Endothelial cell (in vitro differentiated cells): ENCODE results near the gene TFAP2B. TPM values are rescaled to one million over a fixed set of nuclear protein-coding genes. Genes with fewer than 3 reads are reported as not detected.

Experiments used
- DNase-seq: peaks from one replicate; pipeline ENCODE4 v3.0.0; 2021; ENCODE audit warnings: low spot score
- H3K27ac Mint-ChIP-seq: one replicate; pipeline ENCODE4 v1.8.0; 2021; ENCODE audit warnings: mixed read lengths, inconsistent platforms; ENCODE audit not compliant: unreplicated experiment
- H3K27me3 Mint-ChIP-seq: one replicate; pipeline ENCODE4 v1.8.0; 2021; ENCODE audit warnings: mild to moderate bottlenecking, moderate library complexity, mixed read lengths, inconsistent platforms; ENCODE audit not compliant: unreplicated experiment
- H3K36me3 Mint-ChIP-seq: one replicate; pipeline ENCODE4 v1.8.0; 2021; ENCODE audit warnings: mild to moderate bottlenecking, low read depth, mixed read lengths, inconsistent platforms; ENCODE audit not compliant: unreplicated experiment
- H3K4me1 Mint-ChIP-seq: one replicate; pipeline ENCODE4 v1.8.0; 2021; ENCODE audit warnings: mild to moderate bottlenecking, mixed read lengths, inconsistent platforms; ENCODE audit not compliant: unreplicated experiment
- H3K4me3 Mint-ChIP-seq: one replicate; pipeline ENCODE4 v1.8.0; 2021; ENCODE audit warnings: mild to moderate bottlenecking, mixed read lengths, inconsistent platforms; ENCODE audit not compliant: unreplicated experiment
- H3K9me3 Mint-ChIP-seq: one replicate; pipeline ENCODE4 v1.8.0; 2021; ENCODE audit warnings: mixed read lengths, inconsistent platforms; ENCODE audit not compliant: unreplicated experiment
- CTCF ChIP-seq: fragments of 200-600 bp; sonication (generic); IDR thresholded peaks from one replicate; pipeline ENCODE4 v1.5.0; 2021; ENCODE audit warnings: antibody characterized with exemption; ENCODE audit not compliant: unreplicated experiment
- total RNA-seq: library from RNA; stranded (reverse); fragmentation: NEBNext Ultra II Directional; extraction: Animal tissue kit (Norgen Biotek cat#: 25700); gene quantifications from one replicate; pipeline ENCODE4 v1.2.1, GENCODE V29; 2021; ENCODE audit not compliant: unreplicated experiment

Gene TFAP2B
- total RNA-seq, 1 donor from 2014 or later, result not detected

- DNase-seq, result peak; percentile 26
- Mint-ChIP-seq H3K4me3 (peak overlapping the region; percentile 33), H3K4me1 (peaks cover 33% of the 10 kb centered on the region), H3K9me3 (no peaks in the 10 kb centered on the region), H3K36me3 (no peaks in the 10 kb centered on the region), H3K27me3 (peaks cover 35% of the 10 kb centered on the region), H3K27ac (no peak overlapping the region)
- TF ChIP-seq CTCF, result no peak
These were observed 30.5 kb downstream of the TFAP2B start for GRCh38 chr6:50848989-50849795.

GRCh38 chr6:50849796-50850180 is 31.1 kb downstream of the TFAP2B start:
- H3K4me3 Mint-ChIP-seq, result peak overlapping the region; percentile 88
- H3K27ac Mint-ChIP-seq, result no peak overlapping the region
- H3K9me3 Mint-ChIP-seq, result no peaks in the 10 kb centered on the region
- no peaks in the 10 kb centered on the region for H3K36me3 Mint-ChIP-seq
- H3K27me3 Mint-ChIP-seq, result peaks cover 29% of the 10 kb centered on the region
- TF ChIP-seq CTCF, result no peak
- peaks cover 28% of the 10 kb centered on the region for H3K4me1 Mint-ChIP-seq
- no peak for DNase-seq

GRCh38 chr6:50850223-50851048 is 31.8 kb downstream of the TFAP2B start:
- peaks cover 26% of the 10 kb centered on the region for H3K27me3 Mint-ChIP-seq
- H3K27ac Mint-ChIP-seq, result no peak overlapping the region
- H3K36me3 Mint-ChIP-seq, result no peaks in the 10 kb centered on the region
- TF ChIP-seq CTCF, result no peak
- H3K9me3 Mint-ChIP-seq, result no peaks in the 10 kb centered on the region
- H3K4me1 Mint-ChIP-seq, result peaks cover 25% of the 10 kb centered on the region
- peak; percentile 61 for DNase-seq
- H3K4me3 Mint-ChIP-seq, result peak overlapping the region; percentile 88

- DNase-seq, result no peak
- Mint-ChIP-seq H3K4me1 (peaks cover 19% of the 10 kb centered on the region), H3K9me3 (no peaks in the 10 kb centered on the region), H3K27me3 (peaks cover 21% of the 10 kb centered on the region), H3K4me3 (peak overlapping the region; percentile 42), H3K27ac (no peak overlapping the region), H3K36me3 (no peaks in the 10 kb centered on the region)
- TF ChIP-seq CTCF, result no peak
These were observed 32.6 kb downstream of the TFAP2B start for GRCh38 chr6:50851049-50851845.
